ENCODE results near the gene STOML2. TPM values are rescaled to one million over a fixed set of nuclear protein-coding genes. Genes with fewer than 3 reads are reported as not detected.
"Not testable (repeated sequence)": the region's sequence is repeated elsewhere in the genome, so short reads cannot be mapped to it uniquely, and the experiment has no call there.

STOML2 gene, protein sequence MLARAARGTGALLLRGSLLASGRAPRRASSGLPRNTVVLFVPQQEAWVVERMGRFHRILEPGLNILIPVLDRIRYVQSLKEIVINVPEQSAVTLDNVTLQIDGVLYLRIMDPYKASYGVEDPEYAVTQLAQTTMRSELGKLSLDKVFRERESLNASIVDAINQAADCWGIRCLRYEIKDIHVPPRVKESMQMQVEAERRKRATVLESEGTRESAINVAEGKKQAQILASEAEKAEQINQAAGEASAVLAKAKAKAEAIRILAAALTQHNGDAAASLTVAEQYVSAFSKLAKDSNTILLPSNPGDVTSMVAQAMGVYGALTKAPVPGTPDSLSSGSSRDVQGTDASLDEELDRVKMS
- total RNA-seq = 100 to 1,000 TPM in 2 of 4 donors, 10 to 100 TPM in 2; 63.9 to 118 (median 106) TPM

DNA sequence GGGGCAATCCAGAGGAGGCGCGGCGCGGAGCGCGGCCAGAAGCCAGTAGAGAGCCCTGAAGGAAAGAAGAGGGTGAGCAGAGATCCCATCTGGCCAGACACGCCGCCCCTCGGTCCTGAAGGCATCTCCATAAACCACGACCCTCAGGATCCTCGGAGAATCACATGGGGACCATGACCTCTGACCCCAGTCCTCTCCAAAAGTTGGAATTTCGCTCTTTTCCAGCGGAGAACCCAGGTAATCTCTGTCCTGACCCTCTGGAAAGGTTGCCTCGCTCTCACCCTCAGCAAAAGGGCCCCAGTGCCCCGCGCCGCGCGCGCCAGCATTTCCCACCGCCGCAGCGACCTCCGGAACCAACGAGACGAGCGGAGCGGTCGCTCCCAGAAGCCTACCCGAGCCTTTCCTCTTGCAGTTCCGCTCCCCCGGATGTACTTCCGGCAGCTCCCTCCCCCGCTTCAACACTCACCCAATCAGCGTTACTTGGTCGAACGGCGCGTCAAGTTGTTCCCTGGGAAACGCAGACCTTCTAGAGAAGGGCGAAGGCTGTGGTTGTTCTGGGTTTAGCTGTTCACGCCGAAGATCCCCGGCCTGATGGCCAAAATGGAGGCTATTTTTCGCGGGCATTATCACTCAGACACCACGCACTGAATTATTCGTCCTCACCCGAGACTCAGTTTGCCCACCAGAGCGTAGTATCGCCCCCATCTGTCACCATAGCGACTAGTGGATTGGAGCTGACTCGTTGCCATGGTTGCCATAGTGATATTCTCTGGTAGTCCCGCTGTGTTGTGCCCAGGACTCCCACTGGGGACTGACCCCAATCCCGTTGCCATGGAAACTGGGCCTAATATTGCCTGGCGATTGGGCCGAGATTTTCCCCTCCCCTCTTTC lies at the start of gene STOML2:
STOML2 (minus strand) TSS at position 363 of the 891 bp plus-strand sequence; CDS start at position 326, 37 bp downstream.
- Histone ChIP-seq H3K27ac (peak within 1 kb of the TSS; percentile 87 to 94 (median 90)), H3K27me3 (no peaks in the 10 kb centered on the region), H3K4me3 (peak within 1 kb of the TSS; percentile 62 to 87 (median 72)), H3K36me3 (peaks cover 17 to 70% (median 43%) of the 10 kb centered on the region in 3 donors), H3K4me1 (peaks cover 10 to 28% (median 21%) of the 10 kb centered on the region in 3 donors), H3K9me3 (no peaks in the 10 kb centered on the region)
- intact Hi-C loops (cut with DNase I) = no loop called here
- peak; percentile 78 for DNase-seq
- TF ChIP-seq, protein P1, sequence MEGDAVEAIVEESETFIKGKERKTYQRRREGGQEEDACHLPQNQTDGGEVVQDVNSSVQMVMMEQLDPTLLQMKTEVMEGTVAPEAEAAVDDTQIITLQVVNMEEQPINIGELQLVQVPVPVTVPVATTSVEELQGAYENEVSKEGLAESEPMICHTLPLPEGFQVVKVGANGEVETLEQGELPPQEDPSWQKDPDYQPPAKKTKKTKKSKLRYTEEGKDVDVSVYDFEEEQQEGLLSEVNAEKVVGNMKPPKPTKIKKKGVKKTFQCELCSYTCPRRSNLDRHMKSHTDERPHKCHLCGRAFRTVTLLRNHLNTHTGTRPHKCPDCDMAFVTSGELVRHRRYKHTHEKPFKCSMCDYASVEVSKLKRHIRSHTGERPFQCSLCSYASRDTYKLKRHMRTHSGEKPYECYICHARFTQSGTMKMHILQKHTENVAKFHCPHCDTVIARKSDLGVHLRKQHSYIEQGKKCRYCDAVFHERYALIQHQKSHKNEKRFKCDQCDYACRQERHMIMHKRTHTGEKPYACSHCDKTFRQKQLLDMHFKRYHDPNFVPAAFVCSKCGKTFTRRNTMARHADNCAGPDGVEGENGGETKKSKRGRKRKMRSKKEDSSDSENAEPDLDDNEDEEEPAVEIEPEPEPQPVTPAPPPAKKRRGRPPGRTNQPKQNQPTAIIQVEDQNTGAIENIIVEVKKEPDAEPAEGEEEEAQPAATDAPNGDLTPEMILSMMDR (IDR thresholded peaks at IDR 0.05) = peak in 1 of 6 experiments; percentile 48
- peak in 3 of 4 donors; percentile 18 to 38 (median 31) for TF ChIP-seq POLR2A (IDR thresholded peaks at IDR 0.05)
- 0 to 1% methylated on average over 18 to 23 of the region's 57 CpGs for WGBS, 2 donors

DNA sequence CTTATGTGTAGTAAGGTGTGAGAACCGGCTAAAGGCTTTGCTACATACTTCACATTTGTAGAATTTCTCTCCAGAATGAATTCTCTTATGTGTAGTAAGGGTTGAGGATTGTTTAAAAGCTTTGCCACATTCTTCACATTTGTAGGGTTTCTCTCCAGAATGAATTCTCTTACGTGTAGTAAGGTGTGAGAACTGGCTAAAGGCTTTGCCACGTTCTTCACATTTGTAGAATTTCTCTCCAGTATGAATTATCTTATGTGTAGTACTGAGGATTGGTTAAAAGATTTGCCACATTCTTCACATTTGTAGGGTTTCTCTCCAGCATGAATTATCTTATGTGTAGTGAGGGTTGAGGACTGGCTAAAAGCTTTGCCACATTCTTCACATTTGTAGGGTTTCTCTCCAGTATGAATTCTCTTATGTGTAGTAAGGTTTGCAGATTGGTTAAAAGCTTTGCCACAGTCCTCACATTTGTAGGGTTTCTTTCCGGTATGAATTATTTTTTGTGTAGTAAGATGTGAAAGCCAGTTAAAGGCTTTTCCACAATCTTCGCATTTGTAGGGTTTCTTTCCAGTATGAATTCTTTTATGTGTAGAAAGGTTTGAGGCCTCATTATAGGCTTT lies 45.1 kb upstream of the STOML2 start:
- WGBS, 2 donors = 79 to 90% methylated on average over 5 of the region's 5 CpGs
- intact Hi-C loops (cut with DNase I) = not testable (repeated sequence)

DNA sequence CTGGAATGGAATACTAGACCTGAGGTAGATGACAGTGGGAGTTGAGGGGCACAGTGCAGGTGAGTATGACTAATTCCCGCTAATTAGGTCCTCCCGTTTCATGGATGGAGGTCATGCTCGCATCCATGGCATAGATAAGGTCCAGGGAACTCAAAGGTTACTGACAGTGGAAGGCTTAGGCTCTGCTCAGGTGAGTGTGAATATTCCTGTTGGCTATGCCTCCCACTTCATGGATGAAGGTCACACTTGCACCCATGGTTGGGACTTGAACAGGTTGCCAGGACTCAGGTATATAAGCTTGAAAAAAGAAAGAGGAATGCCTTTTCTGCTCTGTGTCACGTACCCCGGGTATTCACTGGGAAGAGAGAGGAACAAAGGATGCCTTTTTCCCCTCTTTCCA lies 39.1 kb upstream of the STOML2 start:
- Histone ChIP-seq H3K4me3 (no peak overlapping the region), H3K4me1 (no peaks in the 10 kb centered on the region), H3K9me3 (peaks cover 0 to 40% (median 17%) of the 10 kb centered on the region in 3 donors), H3K27me3 (no peaks in the 10 kb centered on the region), H3K27ac (no peak overlapping the region), H3K36me3 (no peaks in the 10 kb centered on the region)
- no peak for TF ChIP-seq POLR2A (IDR thresholded peaks at IDR 0.05)
- TF ChIP-seq, protein P1 (IDR thresholded peaks at IDR 0.05) = no peak
- WGBS, 2 donors = 72 to 85% methylated on average over 4 to 5 of the region's 5 CpGs
- intact Hi-C loops (cut with DNase I) = no loop called here
- DNase-seq = no peak

More for the DNA sequence above, 45.1 kb upstream of the STOML2 start:
- not testable (repeated sequence) for H3K4me3 ChIP-seq, H3K36me3 ChIP-seq, H3K4me1 ChIP-seq, H3K27ac ChIP-seq, H3K27me3 ChIP-seq, DNase-seq
- H3K9me3 ChIP-seq = peaks cover 0 to 57% (median 13%) of the 10 kb centered on the region in 3 donors

DNA sequence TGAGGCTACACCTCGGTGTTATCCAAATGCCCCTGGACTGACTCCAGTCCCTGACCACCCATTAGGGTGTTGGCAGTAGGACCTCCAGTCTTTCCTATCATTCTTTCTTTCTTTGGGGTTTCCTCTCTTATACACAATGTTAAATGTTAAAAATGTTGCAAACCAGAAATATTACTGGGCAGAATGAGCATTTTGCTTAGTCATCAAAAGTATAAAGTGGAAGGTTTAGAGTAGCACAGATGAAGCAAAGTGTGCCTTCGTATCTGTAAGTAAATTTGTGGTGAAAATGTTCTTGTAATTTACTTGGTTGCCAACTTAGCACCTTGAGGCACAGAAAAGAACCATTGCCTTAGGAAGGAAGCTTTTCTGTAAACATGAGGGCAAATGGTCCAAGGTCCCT lies 37.2 kb upstream of the STOML2 start:
- Histone ChIP-seq H3K4me1 (no peaks in the 10 kb centered on the region), H3K27ac (no peak overlapping the region), H3K27me3 (no peaks in the 10 kb centered on the region), H3K4me3 (no peak overlapping the region), H3K9me3 (peaks cover 0 to 34% (median 17%) of the 10 kb centered on the region in 3 donors), H3K36me3 (no peaks in the 10 kb centered on the region)
- 87 to 97% methylated on average over 2 of the region's 2 CpGs for WGBS, 2 donors
- TF ChIP-seq POLR2A (IDR thresholded peaks at IDR 0.05) = no peak
- TF ChIP-seq, protein P1 (IDR thresholded peaks at IDR 0.05) = no peak
- intact Hi-C loops (cut with DNase I) = no loop called here
- no peak for DNase-seq

DNA sequence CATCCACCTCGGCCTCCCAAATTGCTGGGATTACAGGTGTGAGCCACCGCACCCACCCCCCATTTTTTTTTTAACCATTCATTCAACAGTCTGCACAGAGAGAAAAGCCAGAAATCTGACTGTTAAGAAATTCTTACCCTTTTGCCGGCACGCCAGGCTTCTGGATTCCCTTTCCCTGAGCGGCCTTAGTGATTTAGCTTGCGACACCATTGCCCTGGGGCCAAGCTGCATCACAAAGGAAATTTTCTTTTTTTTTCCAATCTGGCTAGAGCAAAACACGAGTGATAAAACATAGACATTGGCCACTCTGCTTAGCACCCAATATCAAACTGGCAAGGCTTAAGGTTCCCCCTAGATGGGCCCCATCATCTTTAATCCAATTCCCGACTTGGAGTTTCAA lies 33.9 kb upstream of the STOML2 start:
- Histone ChIP-seq H3K4me1 (no peaks in the 10 kb centered on the region), H3K9me3 (peaks cover 0 to 8% (median 6%) of the 10 kb centered on the region in 3 donors), H3K36me3 (no peaks in the 10 kb centered on the region), H3K4me3 (no peak overlapping the region), H3K27me3 (no peaks in the 10 kb centered on the region), H3K27ac (no peak overlapping the region)
- intact Hi-C loops (cut with DNase I) = no loop called here
- no peak for DNase-seq
- WGBS, 2 donors = 46 to 63% methylated on average over 6 to 8 of the region's 8 CpGs
- no peak for TF ChIP-seq POLR2A (IDR thresholded peaks at IDR 0.05)
- TF ChIP-seq, protein P1 (IDR thresholded peaks at IDR 0.05) = no peak
